ENCODE data around the gene ZWINT.

ZWINT gene

GRCh38 chr10:56349611-56350010 is 11.4 kb downstream of the ZWINT start:
- TF ChIP-seq CTCF (IDR thresholded peaks at IDR 0.05) = peak; percentile 50

- TF ChIP-seq CTCF (IDR thresholded peaks at IDR 0.05) = no peak
Observed at GRCh38 chr10:56348101-56348500, 13.0 kb downstream of the ZWINT start.

DNA sequence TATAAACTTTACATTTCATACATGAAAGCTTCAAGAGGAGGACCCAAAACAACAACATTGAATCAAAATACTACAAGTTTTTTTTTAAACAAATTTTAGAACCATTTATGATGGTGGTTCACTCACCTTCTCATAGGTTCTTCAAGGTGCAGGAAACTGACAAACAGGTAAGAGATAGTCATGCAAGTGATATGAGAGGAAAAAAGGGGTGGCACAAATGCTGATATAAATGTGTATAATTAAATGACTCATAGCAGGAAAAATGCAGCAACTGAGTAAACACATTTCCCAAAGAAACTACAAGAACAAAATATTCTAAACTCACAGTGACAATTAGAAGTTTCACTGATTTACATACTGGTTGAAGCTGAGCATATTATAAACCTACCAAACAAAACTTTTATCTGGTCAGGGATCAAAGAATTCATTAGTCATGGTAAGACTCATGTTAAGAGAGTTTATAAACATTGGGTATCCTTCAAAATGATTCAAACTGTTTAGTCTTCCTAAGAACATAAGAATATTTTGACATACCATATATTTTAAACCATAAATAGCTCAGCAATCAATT is 14.1 kb downstream of the ZWINT start:
- no peak for TF ChIP-seq CTCF (IDR thresholded peaks at IDR 0.05)

GRCh38 chr10:56341612-56342011 is 19.4 kb downstream of the ZWINT start:
- no peak for TF ChIP-seq CTCF (IDR thresholded peaks at IDR 0.05)

DNA sequence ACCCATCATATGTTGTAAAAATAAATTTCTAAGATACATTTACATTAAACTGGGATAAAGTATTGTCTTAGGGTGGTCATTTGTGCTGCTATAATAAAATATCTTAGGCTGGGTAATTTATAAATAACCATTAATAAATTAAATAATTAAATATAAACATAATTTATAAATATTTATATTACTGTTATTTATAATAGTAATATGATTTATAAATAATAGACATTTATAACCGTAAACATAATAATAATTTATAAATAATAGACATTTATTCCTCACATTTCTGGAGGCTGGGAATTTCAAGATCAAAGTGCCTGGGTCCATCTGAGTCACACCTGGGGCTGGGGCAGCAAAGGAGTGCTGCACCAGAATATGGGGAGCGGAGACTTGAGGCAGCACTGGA is 31.1 kb downstream of the ZWINT start:
- TF ChIP-seq CTCF (IDR thresholded peaks at IDR 0.05) = no peak

GRCh38 chr10:56327118-56327517 is 33.9 kb downstream of the ZWINT start:
- no peak for TF ChIP-seq CTCF (IDR thresholded peaks at IDR 0.05)

GRCh38 chr10:56319386-56319785 is 41.7 kb downstream of the ZWINT start:
- no peak for TF ChIP-seq CTCF (IDR thresholded peaks at IDR 0.05)

- no peak for TF ChIP-seq CTCF (IDR thresholded peaks at IDR 0.05)
Observed at GRCh38 chr10:56318816-56319215, 42.2 kb downstream of the ZWINT start.

Measured in LNCAP (cell line).